Measurements from ENCODE around the gene MED1. TPM values are rescaled to one million over a fixed set of nuclear protein-coding genes. Genes with fewer than 3 reads are reported as not detected.

MED1 gene
- total and polyA plus RNA-seq, 4 donors: 6.5 to 34.6 (median 22.5) TPM

GRCh38 chr17:39357488-39357887 lies 93.6 kb downstream of the MED1 start:
- Histone ChIP-seq H3K9me3 (ENCODE audit: control insufficient read depth in 4 of 4, insufficient read depth in 3 of 4, low read length in 3 of 4) (no peaks in the 10 kb centered on the region), H3K4me3 (no peak overlapping the region), H3K36me3 (ENCODE audit: control insufficient read depth in 4 of 4, insufficient read depth in 4 of 4, low read length in 4 of 4) (peaks cover 0 to 2% (median 0%) of the 10 kb centered on the region in 4 donors), H3K4me1 (ENCODE audit: control insufficient read depth in 5 of 5, insufficient read depth in 5 of 5, low read length in 5 of 5) (peaks cover 0 to 5% (median 0%) of the 10 kb centered on the region in 5 donors), H3K27me3 (ENCODE audit: control insufficient read depth in 3 of 3, insufficient read depth in 3 of 3, low read length in 2 of 3) (no peaks in the 10 kb centered on the region), H3K9ac (ENCODE audit: insufficient read depth in 1 of 2, low read length in 2 of 2) (no peak overlapping the region), H3K27ac (ENCODE audit: low read depth in 1 of 2, low read length in 1 of 2) (no peak overlapping the region)
- no peak for TF ChIP-seq CTCF (IDR thresholded peaks at IDR 0.05; ENCODE audit: control extremely low read depth, extremely low read depth)
- 83 to 88% methylated on average over 8 of the region's 8 CpGs for WGBS, 2 donors
- ATAC-seq (ENCODE audit: insufficient read depth, low FRiP score): no peak
- DNase-seq: no peak

Other genes starting within 250 kb of the MED1 start
- 1 to 10 TPM in 1 of 2 donors, not detected in 1; 1.7 TPM for gene STAC2, start 225.3 kb downstream of the MED1 start, total RNA-seq
- under 1 TPM; 0.26 to 0.42 TPM for gene STAC2, start 225.3 kb downstream of the MED1 start, polyA plus RNA-seq
- gene FBXL20, start 49.6 kb downstream of the MED1 start, total RNA-seq: 10 to 100 TPM; 19.0 to 31.7 TPM
- 1 to 10 TPM; 3.2 to 4.0 TPM for gene FBXL20, start 49.6 kb downstream of the MED1 start, polyA plus RNA-seq
- 10 to 100 TPM; 54.2 to 56.2 TPM for gene CDK12, start 10.2 kb upstream of the MED1 start, total RNA-seq
- gene CDK12, start 10.2 kb upstream of the MED1 start, polyA plus RNA-seq: 10 to 100 TPM; 12.3 to 16.9 TPM
- not detected for gene NEUROD2, start 156.7 kb upstream of the MED1 start, total RNA-seq
- under 1 TPM in 1 of 2 donors, not detected in 1; 0.04 TPM for gene NEUROD2, start 156.7 kb upstream of the MED1 start, polyA plus RNA-seq
- 10 to 100 TPM; 21.3 to 22.9 TPM for gene PPP1R1B, start 175.7 kb upstream of the MED1 start, total RNA-seq
- 10 to 100 TPM; 26.7 to 36.4 TPM for gene PPP1R1B, start 175.7 kb upstream of the MED1 start, polyA plus RNA-seq
- gene STARD3, start 185.9 kb upstream of the MED1 start, total RNA-seq: 10 to 100 TPM; 27.4 to 63.4 TPM
- gene STARD3, start 185.9 kb upstream of the MED1 start, polyA plus RNA-seq: 10 to 100 TPM; 66.3 to 79.7 TPM
- 1 to 10 TPM in 1 of 2 donors, under 1 TPM in 1; 0.82 to 1.3 TPM for gene TCAP, start 214.1 kb upstream of the MED1 start, total RNA-seq
- 1 to 10 TPM; 1.2 to 1.4 TPM for gene TCAP, start 214.1 kb upstream of the MED1 start, polyA plus RNA-seq
- gene PNMT, start 217.2 kb upstream of the MED1 start, total RNA-seq: 1 to 10 TPM; 1.9 to 4.3 TPM
- 1 to 10 TPM; 2.9 to 4.1 TPM for gene PNMT, start 217.2 kb upstream of the MED1 start, polyA plus RNA-seq
- 10 to 100 TPM; 17.0 to 39.7 TPM for gene PGAP3, start 236.8 kb upstream of the MED1 start, total RNA-seq
- 10 to 100 TPM; 15.9 to 35.8 TPM for gene PGAP3, start 236.8 kb upstream of the MED1 start, polyA plus RNA-seq
- gene ERBB2, start 248.8 kb upstream of the MED1 start, total RNA-seq: 100 to 1,000 TPM; 119 to 130 TPM
- gene ERBB2, start 248.8 kb upstream of the MED1 start, polyA plus RNA-seq: 10 to 100 TPM; 32.2 to 40.1 TPM